Measurements from ENCODE around the gene KCNJ1. TPM values are rescaled to one million over a fixed set of nuclear protein-coding genes. Genes with fewer than 3 reads are reported as not detected.

Gene KCNJ1
- total and polyA plus RNA-seq, 2 donors (not counting 3 experiments of a cell fraction or from before 2014, with no cell fraction given) = not detected

- ChIA-PET CTCF (interaction anchor here (0.9 to 10.7 kb wide), 6 partner anchors 16 to 57 kb away, joined by 3 to 141 read pairs (median 12); partner anchors contain the start of gene KCNJ5), POLR2A (no interaction called here)
- no peak overlapping the region for H3K27ac ChIP-seq (ENCODE audit: insufficient read depth, low read depth, low read length)
- peaks cover 8 to 14% of the 10 kb centered on the region in 2 experiments for H3K27me3 ChIP-seq (ENCODE audit: control insufficient read depth in 2 of 2, insufficient read depth in 2 of 2, low read length in 2 of 2)
- dilution Hi-C loops (cut with MboI; ENCODE audit: extremely low pct_ligation_motif_present, low sequenced_read_pairs) = no loop called here
- H3K36me3 ChIP-seq (ENCODE audit: control insufficient read depth in 2 of 2, extremely low read depth in 1 of 2, insufficient read depth in 2 of 2, low read length in 2 of 2) = no peaks in the 10 kb centered on the region
- H4K20me1 ChIP-seq (replicated peaks; ENCODE audit: control insufficient read depth, extremely low read depth, insufficient read depth, low read length) = no peaks in the 10 kb centered on the region
- H3K9me1 ChIP-seq (replicated peaks; ENCODE audit: control insufficient read depth, extremely low read depth, insufficient read depth, low read length) = no peaks in the 10 kb centered on the region
- H3K4me2 ChIP-seq (ENCODE audit: insufficient read depth, low read length) = no peak overlapping the region
- FAIRE-seq = no peak
- no peaks in the 10 kb centered on the region for H3K79me2 ChIP-seq (ENCODE audit: control insufficient read depth, insufficient read depth, low read length)
- intact Hi-C loops (cut with micrococcal nuclease) = no loop called here
- H3K9me3 ChIP-seq (replicated peaks; ENCODE audit: control insufficient read depth, insufficient read depth, low read length) = no peaks in the 10 kb centered on the region
- H3K9ac ChIP-seq (replicated peaks; ENCODE audit: extremely low read depth, insufficient read depth, low read length) = no peak overlapping the region
- TF ChIP-seq EZH2 (IDR thresholded peaks at IDR 0.05; ENCODE audit: borderline replicate concordance, low read depth, low read length, severe bottlenecking) (no peak), POLR2A (IDR thresholded peaks at IDR 0.05; ENCODE audit: low read depth, low read length) (no peak), JUN (IDR thresholded peaks at IDR 0.05; ENCODE audit: borderline replicate concordance, insufficient read depth, insufficient read length, low read depth) (no peak), MAX (IDR thresholded peaks at IDR 0.05; ENCODE audit: insufficient read depth, insufficient read length) (no peak)
- H3K4me1 ChIP-seq (ENCODE audit: control insufficient read depth, extremely low read depth, insufficient read depth, low read length) = peaks cover 17% of the 10 kb centered on the region
- H2AFZ ChIP-seq (ENCODE audit: low read depth, low read length) = no peak overlapping the region
- no peak overlapping the region for H3K4me3 ChIP-seq (replicated peaks in 1 of 3; ENCODE audit: insufficient read depth in 1 of 3, low read depth in 1 of 3, low read length in 3 of 3)
- DNase-seq (ENCODE audit: low read depth, low spot score) = no peak
- no TSS peak for BruUV-seq (replicated peaks)
These were observed 40.5 kb upstream of the KCNJ1 start for GRCh38 chr11:128907585-128907984.

GRCh38 chr11:128906185-128907050 is 39.3 kb upstream of the KCNJ1 start:
- DNase-seq (ENCODE audit: low read depth, low spot score) (no peak), FAIRE-seq (no peak)
- ChIA-PET CTCF (interaction anchor here (0.5 to 10.7 kb wide), 11 partner anchors 9 to 749 kb away, joined by 3 to 141 read pairs (median 4); partner anchors contain the start of gene KCNJ5), POLR2A (no interaction called here)
- no peak overlapping the region for H3K27ac ChIP-seq (ENCODE audit: insufficient read depth, low read depth, low read length)
- dilution Hi-C loops (cut with MboI; ENCODE audit: extremely low pct_ligation_motif_present, low sequenced_read_pairs) (no loop called here), intact Hi-C loops (cut with micrococcal nuclease) (loop anchor here (1.0 kb wide), 1 partner anchor 16 kb away; no protein-coding TSS in a partner anchor)
- no peaks in the 10 kb centered on the region for H4K20me1 ChIP-seq (replicated peaks; ENCODE audit: control insufficient read depth, extremely low read depth, insufficient read depth, low read length)
- no peaks in the 10 kb centered on the region for H3K9me1 ChIP-seq (replicated peaks; ENCODE audit: control insufficient read depth, extremely low read depth, insufficient read depth, low read length)
- no TSS peak for BruUV-seq (replicated peaks)
- TF ChIP-seq POLR2AphosphoS5 (IDR thresholded peaks at IDR 0.05; ENCODE audit: insufficient read depth, low read depth, low read length) (no peak), POLR2A (IDR thresholded peaks at IDR 0.05; ENCODE audit: low read depth, low read length) (no peak), MAX (IDR thresholded peaks at IDR 0.05; ENCODE audit: insufficient read depth, insufficient read length) (no peak), EZH2 (IDR thresholded peaks at IDR 0.05; ENCODE audit: borderline replicate concordance, low read depth, low read length, severe bottlenecking) (no peak), GATA2 (IDR thresholded peaks at IDR 0.05; ENCODE audit: insufficient read depth, insufficient read length, low read depth, low read length) (no peak), MYC (IDR thresholded peaks at IDR 0.05; ENCODE audit: low read depth, low read length) (no peak), FOS (IDR thresholded peaks at IDR 0.05; ENCODE audit: borderline replicate concordance, insufficient read depth, low read length) (no peak), CTCF (IDR thresholded peaks at IDR 0.05; ENCODE audit: extremely low read depth in 1 of 2, insufficient read depth in 1 of 2, low read depth in 1 of 2, low read length in 2 of 2) (no peak), JUN (IDR thresholded peaks at IDR 0.05; ENCODE audit: borderline replicate concordance, insufficient read depth, insufficient read length, low read depth) (no peak)
- no peak overlapping the region for H3K4me2 ChIP-seq (ENCODE audit: insufficient read depth, low read length)
- peaks cover 17% of the 10 kb centered on the region for H3K4me1 ChIP-seq (ENCODE audit: control insufficient read depth, extremely low read depth, insufficient read depth, low read length)
- no peaks in the 10 kb centered on the region for H3K79me2 ChIP-seq (ENCODE audit: control insufficient read depth, insufficient read depth, low read length)
- peaks cover 18 to 21% of the 10 kb centered on the region in 2 experiments for H3K27me3 ChIP-seq (ENCODE audit: control insufficient read depth in 2 of 2, insufficient read depth in 2 of 2, low read length in 2 of 2)
- H3K9ac ChIP-seq (replicated peaks; ENCODE audit: extremely low read depth, insufficient read depth, low read length) = no peak overlapping the region
- no peak overlapping the region for H3K4me3 ChIP-seq (replicated peaks in 1 of 3; ENCODE audit: insufficient read depth in 1 of 3, low read depth in 1 of 3, low read length in 3 of 3)
- H2AFZ ChIP-seq (ENCODE audit: low read depth, low read length) = no peak overlapping the region
- no peaks in the 10 kb centered on the region for H3K9me3 ChIP-seq (replicated peaks; ENCODE audit: control insufficient read depth, insufficient read depth, low read length)
- no peaks in the 10 kb centered on the region for H3K36me3 ChIP-seq (ENCODE audit: control insufficient read depth in 2 of 2, extremely low read depth in 1 of 2, insufficient read depth in 2 of 2, low read length in 2 of 2)
